NCI-H774 (cell line): Measurements from ENCODE around the gene C2.
"Not testable (repeated sequence)": the region's sequence is repeated elsewhere in the genome, so short reads cannot be mapped to it uniquely, and the experiment has no call there.

Source experiments
- DNase-seq: peaks from one replicate; lab custom pipeline; 2025; lab: John Stamatoyannopoulos, UW

C2 gene

GRCh38 chr6:31978831-31979230, 51.3 kb downstream of the C2 start:
- no peak for DNase-seq

- DNase-seq, result no peak
Measured at GRCh38 chr6:31979238-31979898, 51.9 kb downstream of the C2 start.

- DNase-seq, result not testable (repeated sequence)
Measured at GRCh38 chr6:31980195-31980876, 52.8 kb downstream of the C2 start.

GRCh38 chr6:31980998-31981397, 53.5 kb downstream of the C2 start:
- not testable (repeated sequence) for DNase-seq

- not testable (repeated sequence) for DNase-seq
Measured at GRCh38 chr6:31981744-31982143, 54.2 kb downstream of the C2 start, which contains the start of gene C4A. Gene C4A (plus strand): TSS chr6:31982057. CDS start chr6:31982108, 51 bp downstream.

GRCh38 chr6:31989363-31989762, 61.8 kb downstream of the C2 start:
- DNase-seq, result not testable (repeated sequence)

GRCh38 chr6:31994421-31994820, 66.9 kb downstream of the C2 start:
- DNase-seq, result not testable (repeated sequence)
